ENCODE data around the gene LIMS2. TPM values are rescaled to one million over a fixed set of nuclear protein-coding genes. Genes with fewer than 3 reads are reported as not detected.
A peak's percentile ranks its signal among the peaks of the same experiment; 100 is the strongest.

LIMS2 gene
- total RNA-seq, 2 donors from 2014 or later, result 6.6 to 37.2 TPM

DNA sequence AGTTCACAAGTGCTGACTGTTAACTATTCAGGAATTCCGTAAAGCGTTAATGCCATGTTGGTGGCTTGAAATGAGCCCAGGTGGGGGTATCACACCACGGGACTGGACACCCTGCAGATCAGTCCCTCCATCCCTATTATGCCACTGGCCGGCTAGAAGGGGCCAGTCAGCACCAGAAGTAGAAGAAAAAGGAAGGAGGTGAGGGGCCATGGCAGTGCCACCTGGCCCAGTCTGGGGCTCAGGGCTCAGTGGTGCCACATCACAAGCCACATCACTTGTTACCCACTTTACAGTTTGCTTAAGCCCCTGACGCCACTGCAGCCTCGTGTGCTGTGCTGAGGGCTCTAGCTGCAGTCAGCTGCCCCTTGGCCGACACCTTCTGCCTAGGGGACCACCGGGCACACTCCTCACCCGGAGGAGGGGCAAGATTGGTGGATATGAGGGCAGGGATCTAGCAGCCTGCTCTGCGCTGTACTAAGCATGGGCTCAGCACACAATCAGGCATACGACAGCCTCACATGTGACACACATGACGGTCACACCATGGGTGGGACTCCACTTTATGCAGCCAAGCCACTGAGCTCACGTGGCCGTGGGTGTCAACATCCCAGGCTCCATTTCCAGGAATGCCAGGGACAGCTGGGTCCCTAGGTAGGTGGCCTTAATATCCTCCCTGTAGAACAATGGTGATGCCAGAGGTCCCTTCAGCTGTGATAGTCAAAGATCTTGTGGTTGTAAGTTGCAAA is 3.6 kb downstream of the LIMS2 start:
- H3K4me3 ChIP-seq, result no peak overlapping the region
- no peaks in the 10 kb centered on the region for H3K9me3 ChIP-seq
- intact Hi-C loops (cut with DNase I), result no loop called here
- peaks cover 29% of the 10 kb centered on the region for H3K27me3 ChIP-seq
- DNase-seq, result no peak
- H3K27ac ChIP-seq, result no peak overlapping the region
- peak overlapping the region in 1 of 2 donors; percentile 24 for H3K9ac ChIP-seq (ENCODE audit: low read depth in 2 of 2, low read length in 2 of 2)
- TF ChIP-seq, protein P1, sequence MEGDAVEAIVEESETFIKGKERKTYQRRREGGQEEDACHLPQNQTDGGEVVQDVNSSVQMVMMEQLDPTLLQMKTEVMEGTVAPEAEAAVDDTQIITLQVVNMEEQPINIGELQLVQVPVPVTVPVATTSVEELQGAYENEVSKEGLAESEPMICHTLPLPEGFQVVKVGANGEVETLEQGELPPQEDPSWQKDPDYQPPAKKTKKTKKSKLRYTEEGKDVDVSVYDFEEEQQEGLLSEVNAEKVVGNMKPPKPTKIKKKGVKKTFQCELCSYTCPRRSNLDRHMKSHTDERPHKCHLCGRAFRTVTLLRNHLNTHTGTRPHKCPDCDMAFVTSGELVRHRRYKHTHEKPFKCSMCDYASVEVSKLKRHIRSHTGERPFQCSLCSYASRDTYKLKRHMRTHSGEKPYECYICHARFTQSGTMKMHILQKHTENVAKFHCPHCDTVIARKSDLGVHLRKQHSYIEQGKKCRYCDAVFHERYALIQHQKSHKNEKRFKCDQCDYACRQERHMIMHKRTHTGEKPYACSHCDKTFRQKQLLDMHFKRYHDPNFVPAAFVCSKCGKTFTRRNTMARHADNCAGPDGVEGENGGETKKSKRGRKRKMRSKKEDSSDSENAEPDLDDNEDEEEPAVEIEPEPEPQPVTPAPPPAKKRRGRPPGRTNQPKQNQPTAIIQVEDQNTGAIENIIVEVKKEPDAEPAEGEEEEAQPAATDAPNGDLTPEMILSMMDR (IDR thresholded peaks at IDR 0.05), result no peak
- H3K36me3 ChIP-seq, result no peaks in the 10 kb centered on the region
- H3K4me1 ChIP-seq, result no peaks in the 10 kb centered on the region

DNA sequence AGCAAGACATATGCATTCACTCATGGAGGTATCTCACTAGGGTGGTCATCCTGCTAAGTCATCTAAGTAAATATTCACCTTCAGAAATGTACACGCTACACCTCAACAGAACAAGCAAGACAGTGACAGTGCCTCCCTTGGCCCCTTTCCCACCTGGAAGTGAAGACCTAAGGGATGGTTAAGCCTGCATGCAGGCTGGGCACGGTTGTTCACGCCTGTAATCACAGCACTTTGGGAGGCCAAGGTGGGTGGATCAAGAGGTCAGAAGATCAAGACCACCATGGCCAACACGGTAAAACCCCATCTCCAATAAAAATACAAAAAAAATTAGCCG is 4.4 kb downstream of the LIMS2 start:
- TF ChIP-seq, protein P1 (IDR thresholded peaks at IDR 0.05), result no peak
- no peak overlapping the region for H3K9ac ChIP-seq (ENCODE audit: low read depth in 2 of 2, low read length in 2 of 2)
- no peaks in the 10 kb centered on the region for H3K9me3 ChIP-seq
- H3K27me3 ChIP-seq, result peaks cover 22% of the 10 kb centered on the region
- no peak for DNase-seq
- H3K36me3 ChIP-seq, result no peaks in the 10 kb centered on the region
- intact Hi-C loops (cut with DNase I), result no loop called here
- no peaks in the 10 kb centered on the region for H3K4me1 ChIP-seq
- no peak overlapping the region for H3K4me3 ChIP-seq
- H3K27ac ChIP-seq, result no peak overlapping the region

DNA sequence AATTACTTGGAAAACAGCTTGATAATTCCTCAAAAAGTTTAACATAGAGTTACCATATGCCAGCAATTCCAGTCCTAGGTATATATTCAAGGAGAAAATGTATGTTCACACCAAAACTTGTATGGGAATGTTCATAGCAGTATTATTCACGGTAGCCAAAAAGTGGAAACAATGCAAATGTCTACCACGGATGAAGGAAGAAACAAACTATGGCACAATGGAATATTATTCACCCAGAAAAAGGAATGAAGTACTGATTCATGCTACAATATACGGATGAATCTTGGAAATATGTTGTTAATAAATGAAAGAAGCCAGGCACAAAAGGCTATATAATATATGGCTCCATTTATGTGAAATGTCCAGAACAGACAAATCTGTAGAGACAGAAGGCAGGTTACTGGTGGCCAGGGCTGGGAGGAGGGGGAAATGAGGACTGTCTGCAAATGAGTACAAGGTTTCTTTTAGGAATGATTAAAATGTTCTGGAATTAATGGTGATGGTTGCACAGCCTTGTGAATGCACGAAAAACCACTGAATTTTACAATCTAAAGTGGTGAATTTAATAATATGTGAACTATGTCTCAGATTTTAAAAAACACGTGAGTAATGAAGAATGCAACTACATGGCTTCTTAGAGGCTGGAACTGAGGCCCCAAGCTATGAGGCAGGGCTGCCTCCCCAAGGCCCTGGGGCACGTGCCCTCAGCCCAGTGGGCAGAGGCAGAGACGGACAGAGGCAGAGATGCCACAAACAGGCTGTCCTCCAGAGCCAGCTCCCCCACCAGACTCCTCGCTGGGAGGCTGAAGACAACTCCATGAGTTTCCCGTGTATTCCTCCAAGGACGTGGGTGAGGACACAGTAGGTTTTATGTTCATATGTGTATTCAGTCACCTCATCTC is 5.0 kb downstream of the LIMS2 start:
- intact Hi-C loops (cut with DNase I), result no loop called here
- TF ChIP-seq, protein P1 (IDR thresholded peaks at IDR 0.05), result no peak
- H3K27me3 ChIP-seq, result peaks cover 16% of the 10 kb centered on the region
- no peaks in the 10 kb centered on the region for H3K36me3 ChIP-seq
- no peak overlapping the region for H3K4me3 ChIP-seq
- no peak for DNase-seq
- no peaks in the 10 kb centered on the region for H3K9me3 ChIP-seq
- H3K9ac ChIP-seq (ENCODE audit: low read depth in 2 of 2, low read length in 2 of 2), result no peak overlapping the region
- H3K27ac ChIP-seq, result no peak overlapping the region
- no peaks in the 10 kb centered on the region for H3K4me1 ChIP-seq

DNA sequence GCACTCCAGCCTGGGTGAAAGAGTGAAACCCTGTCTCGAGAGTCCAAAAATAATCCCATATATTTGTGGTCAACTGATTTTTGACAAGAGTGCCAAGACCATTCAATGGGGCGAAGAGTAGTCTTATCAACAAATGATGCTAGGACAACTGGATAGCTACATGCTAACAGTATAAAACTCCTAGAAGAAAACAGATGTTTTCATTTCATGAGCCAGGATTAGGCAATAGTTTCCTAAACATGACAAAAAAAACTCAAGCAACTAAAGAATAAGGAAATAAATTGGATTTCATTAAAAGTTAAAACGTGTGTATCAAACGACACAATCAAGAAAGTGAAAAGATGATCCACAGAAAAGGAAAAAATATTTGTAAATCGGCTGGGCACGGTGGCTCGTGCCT is 6.3 kb downstream of the LIMS2 start:
- no peak overlapping the region for H3K27ac ChIP-seq
- H3K27me3 ChIP-seq, result peaks cover 17% of the 10 kb centered on the region
- TF ChIP-seq, protein P1 (IDR thresholded peaks at IDR 0.05), result no peak

DNA sequence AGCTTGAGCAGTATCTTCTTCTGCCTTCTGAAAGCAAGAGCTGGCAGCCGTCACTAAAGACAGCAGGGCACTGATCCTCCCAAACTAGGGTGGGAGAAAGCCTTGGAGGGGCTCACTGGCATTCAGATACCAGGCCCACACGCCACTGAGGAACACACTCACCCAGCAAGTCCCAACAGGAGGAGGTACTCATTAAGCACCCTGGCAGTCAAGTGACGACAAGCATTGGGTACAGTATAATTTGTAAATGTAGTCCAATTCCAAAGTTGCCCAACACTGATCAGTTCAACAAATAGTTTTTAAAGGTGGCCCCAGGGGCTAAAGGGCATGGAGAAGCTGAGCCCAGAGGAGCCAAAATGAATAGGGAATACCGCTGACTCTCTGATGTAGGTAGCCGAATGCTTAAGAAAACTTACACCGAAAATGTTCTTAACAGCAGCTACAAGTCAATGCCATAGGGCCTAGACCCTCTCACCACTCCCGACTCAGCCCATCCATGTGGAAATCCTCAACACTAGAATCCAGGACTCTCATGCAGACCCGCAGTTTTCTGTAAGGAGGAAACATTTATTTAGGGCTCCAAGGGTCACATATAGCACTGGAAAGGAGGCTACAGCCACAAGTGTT is 9.9 kb downstream of the LIMS2 start:
- H3K4me1 ChIP-seq, result no peaks in the 10 kb centered on the region
- no peaks in the 10 kb centered on the region for H3K36me3 ChIP-seq
- H3K4me3 ChIP-seq, result no peak overlapping the region
- peaks cover 23% of the 10 kb centered on the region for H3K27me3 ChIP-seq
- intact Hi-C loops (cut with DNase I), result no loop called here
- H3K9ac ChIP-seq (ENCODE audit: low read depth in 2 of 2, low read length in 2 of 2), result no peak overlapping the region
- TF ChIP-seq, protein P1 (IDR thresholded peaks at IDR 0.05), result no peak
- no peak overlapping the region for H3K27ac ChIP-seq
- H3K9me3 ChIP-seq, result no peaks in the 10 kb centered on the region
- DNase-seq, result no peak

More for the DNA sequence above, 6.3 kb downstream of the LIMS2 start:
- intact Hi-C loops (cut with DNase I), result no loop called here
- no peaks in the 10 kb centered on the region for H3K4me1 ChIP-seq
- no peak for DNase-seq
- no peak overlapping the region for H3K9ac ChIP-seq (ENCODE audit: low read depth in 2 of 2, low read length in 2 of 2)
- no peaks in the 10 kb centered on the region for H3K9me3 ChIP-seq
- no peak overlapping the region for H3K4me3 ChIP-seq
- H3K36me3 ChIP-seq, result no peaks in the 10 kb centered on the region

All from colonic mucosa (tissue), 4 donors.